LNCaP clone FGC (cell line): Measurements from ENCODE around the gene AP1G2.
"Not testable (repeated sequence)": the region's sequence is repeated elsewhere in the genome, so short reads cannot be mapped to it uniquely, and the experiment has no call there.

Experiments
- DNase-seq: peaks from one replicate; pipeline ENCODE4 v3.0.0-alpha.2; 2011; ENCODE audit warnings: low read depth
- H3K4me3 ChIP-seq: 2 replicates; pipeline ENCODE4 v1.5.1; 2011; ENCODE audit warnings: mild to moderate bottlenecking, low read depth, low read length, control low read depth
- CTCF ChIP-seq: IDR thresholded peaks from 2 replicates; pipeline ENCODE4 v1.5.1; 2012; ENCODE audit warnings: mild to moderate bottlenecking; ENCODE audit not compliant: control insufficient read depth, insufficient read depth; ENCODE audit errors: extremely low read depth

AP1G2 gene

DNA sequence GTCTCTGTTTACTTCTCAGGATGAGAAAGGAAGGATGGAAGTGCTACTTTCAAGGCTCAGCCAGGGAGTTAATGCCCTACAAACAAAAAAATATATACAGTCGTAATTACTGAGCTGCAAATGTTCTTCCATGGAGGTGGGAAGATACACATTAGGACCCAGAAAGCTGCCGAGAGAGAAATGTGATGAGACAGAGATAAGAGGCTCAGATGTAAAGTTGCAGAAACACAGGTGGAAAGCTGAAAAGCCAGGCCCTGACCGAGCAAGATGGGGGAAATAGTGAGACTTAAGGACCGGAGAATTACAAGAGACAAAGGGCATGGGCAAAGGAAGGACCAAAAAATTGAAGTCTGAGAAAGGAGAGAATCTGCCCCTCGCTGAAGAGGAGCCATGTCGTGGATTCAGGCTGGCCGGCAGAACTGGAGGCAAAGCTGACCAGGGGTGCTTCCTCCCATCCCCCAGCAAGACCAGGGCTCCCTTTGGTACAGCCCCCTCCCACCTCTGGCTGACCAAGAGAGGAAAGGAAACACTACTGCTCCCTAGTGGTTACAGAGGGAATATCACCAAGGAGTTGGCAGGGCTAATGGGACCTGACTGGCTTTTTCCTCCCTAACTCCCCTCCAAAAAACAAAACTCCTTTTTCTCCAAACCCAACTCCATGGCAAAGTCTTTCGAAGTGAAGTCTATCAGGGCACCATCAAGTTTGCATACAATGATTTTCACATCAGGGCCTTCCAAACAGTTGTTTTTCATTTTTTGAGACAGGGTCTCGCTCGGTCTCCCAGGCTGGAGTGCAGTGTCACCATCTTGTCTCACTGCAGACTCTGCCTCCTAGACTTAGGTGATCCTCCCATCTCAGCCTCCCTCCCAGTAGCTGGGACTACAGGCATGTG is 28.1 kb downstream of the AP1G2 start:
- peak; percentile 79 for TF ChIP-seq CTCF
- DNase-seq: no peak
- H3K4me3 ChIP-seq: no peak overlapping the region

GRCh38 chr14:23538785-23539184 is 28.8 kb downstream of the AP1G2 start:
- no peak overlapping the region for H3K4me3 ChIP-seq
- no peak for TF ChIP-seq CTCF
- no peak for DNase-seq

DNA sequence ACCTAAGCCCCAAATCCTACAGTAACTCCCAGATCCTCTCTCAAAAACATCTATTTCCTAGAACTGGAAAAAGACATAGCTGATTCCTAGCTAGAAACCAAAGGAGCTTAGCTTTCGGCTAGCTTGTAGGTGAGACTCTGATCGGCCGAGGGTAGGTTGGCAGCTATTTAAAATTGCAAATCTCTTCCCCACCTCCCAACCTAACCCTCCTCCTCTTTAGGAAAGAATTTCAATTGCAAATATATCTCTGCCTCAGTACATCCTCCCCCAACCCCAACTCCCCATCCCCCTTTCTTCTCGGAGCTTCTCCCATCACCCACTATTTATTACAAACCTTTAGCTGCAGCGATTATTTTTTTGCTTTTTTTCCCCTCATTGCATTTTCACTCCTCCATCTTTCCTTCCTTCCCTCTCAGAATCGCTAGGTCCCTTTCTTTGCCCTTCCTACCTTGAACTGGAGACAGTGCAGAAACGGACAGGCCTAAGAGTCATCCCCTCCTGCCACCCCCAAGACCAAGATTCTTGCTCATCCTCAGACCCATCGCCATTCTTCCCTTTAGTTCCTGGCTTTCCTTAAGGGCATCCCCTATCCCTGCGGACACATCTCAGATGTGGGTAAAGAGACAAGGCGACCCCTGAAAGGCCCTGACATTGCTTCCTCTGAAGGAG is 29.4 kb downstream of the AP1G2 start:
- H3K4me3 ChIP-seq: no peak overlapping the region
- TF ChIP-seq CTCF: no peak
- DNase-seq: no peak

DNA sequence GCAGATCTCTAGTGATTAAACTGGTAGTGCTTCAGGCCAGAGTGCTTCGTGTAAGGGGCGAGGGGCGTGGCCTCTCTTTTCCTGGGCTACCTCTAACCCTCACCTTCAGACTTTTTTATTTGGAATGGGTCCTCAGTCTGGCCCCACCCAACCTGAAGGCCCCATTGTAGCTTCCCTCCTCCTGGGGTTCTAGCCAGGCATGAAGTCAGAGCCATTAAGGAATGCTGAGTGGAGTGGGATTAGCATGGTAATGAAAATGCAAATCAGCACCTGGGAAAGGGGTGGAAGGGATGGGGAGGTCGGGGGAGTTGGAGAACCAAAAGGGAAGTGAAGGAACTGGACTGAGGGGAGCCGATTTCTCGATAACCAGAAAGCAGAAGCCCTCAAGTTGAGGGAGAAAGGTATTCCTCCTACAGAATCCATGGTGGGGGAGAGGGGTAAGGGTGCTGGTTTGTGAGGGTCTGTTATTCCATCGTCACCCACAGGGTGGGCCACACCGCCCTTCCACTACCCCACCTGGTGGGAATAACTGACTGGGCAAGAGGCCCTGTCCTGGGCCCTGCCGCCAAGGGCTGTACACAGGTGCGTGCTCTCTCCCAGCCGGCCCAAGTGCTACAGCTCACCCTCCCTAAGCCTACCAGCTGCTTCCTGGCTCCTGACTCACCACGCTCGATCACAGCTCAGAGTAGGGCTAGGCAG is 30.1 kb downstream of the AP1G2 start:
- DNase-seq: no peak
- no peak overlapping the region for H3K4me3 ChIP-seq
- no peak for TF ChIP-seq CTCF

- H3K4me3 ChIP-seq, DNase-seq: not testable (repeated sequence)
Observed at GRCh38 chr14:23536906-23537305, 30.7 kb downstream of the AP1G2 start.

- no peak for DNase-seq
- H3K4me3 ChIP-seq: no peak overlapping the region
- TF ChIP-seq CTCF: no peak
Observed at GRCh38 chr14:23536494-23536893, 31.1 kb downstream of the AP1G2 start.

- TF ChIP-seq CTCF: no peak
- H3K4me3 ChIP-seq: no peak overlapping the region
- no peak for DNase-seq
Observed at GRCh38 chr14:23535943-23536342, 31.6 kb downstream of the AP1G2 start.
